Measurements from ENCODE around the gene SPOCK3. TPM values are rescaled to one million over a fixed set of nuclear protein-coding genes. Genes with fewer than 3 reads are reported as not detected.
"Not testable (repeated sequence)": the region's sequence is repeated elsewhere in the genome, so short reads cannot be mapped to it uniquely, and the experiment has no call there.

Gene SPOCK3
- total RNA-seq, 2 experiments from 2014 or later: not detected

- no peak overlapping the region for H3K27ac Mint-ChIP-seq
- H3K4me1 Mint-ChIP-seq: no peaks in the 10 kb centered on the region
- CTCF ChIA-PET: no interaction called here
- no peak overlapping the region for H3K4me3 Mint-ChIP-seq
- H3K27me3 Mint-ChIP-seq: no peaks in the 10 kb centered on the region
- ATAC-seq: no peak
- H3K36me3 Mint-ChIP-seq: no peaks in the 10 kb centered on the region
- peaks cover 6% of the 10 kb centered on the region for H3K9me3 Mint-ChIP-seq (ENCODE audit: low read depth)
- DNase-seq: no peak
Measured at GRCh38 chr4:166763018-166763417, 471.3 kb downstream of the SPOCK3 start.

- Mint-ChIP-seq H3K27ac (no peak overlapping the region), H3K4me1 (no peaks in the 10 kb centered on the region), H3K36me3 (no peaks in the 10 kb centered on the region), H3K9me3 (ENCODE audit: low read depth) (peaks cover 5% of the 10 kb centered on the region), H3K27me3 (no peaks in the 10 kb centered on the region), H3K4me3 (no peak overlapping the region)
- no peak for ATAC-seq
- CTCF ChIA-PET: no interaction called here
- DNase-seq: no peak
Measured at GRCh38 chr4:166741742-166742141, 492.6 kb downstream of the SPOCK3 start.

- CTCF ChIA-PET; H3K9me3 Mint-ChIP-seq (ENCODE audit: low read depth); H3K27ac Mint-ChIP-seq; ATAC-seq; H3K4me3 Mint-ChIP-seq; H3K27me3 Mint-ChIP-seq; H3K4me1 Mint-ChIP-seq; DNase-seq; H3K36me3 Mint-ChIP-seq: not testable (repeated sequence)
Measured at GRCh38 chr4:166739215-166739614, 495.1 kb downstream of the SPOCK3 start.

- Mint-ChIP-seq H3K4me3 (no peak overlapping the region), H3K36me3 (no peaks in the 10 kb centered on the region), H3K9me3 (ENCODE audit: low read depth) (peaks cover 2% of the 10 kb centered on the region), H3K4me1 (no peaks in the 10 kb centered on the region), H3K27me3 (no peaks in the 10 kb centered on the region), H3K27ac (no peak overlapping the region)
- CTCF ChIA-PET: no interaction called here
- no peak for ATAC-seq
- DNase-seq: no peak
Measured at GRCh38 chr4:166737430-166737829, 496.9 kb downstream of the SPOCK3 start.

GRCh38 chr4:166735553-166735952, 498.7 kb downstream of the SPOCK3 start:
- Mint-ChIP-seq H3K27ac (no peak overlapping the region), H3K9me3 (ENCODE audit: low read depth) (peaks cover 2% of the 10 kb centered on the region), H3K4me1 (no peaks in the 10 kb centered on the region), H3K4me3 (no peak overlapping the region), H3K36me3 (no peaks in the 10 kb centered on the region), H3K27me3 (no peaks in the 10 kb centered on the region)
- CTCF ChIA-PET: no interaction called here
- ATAC-seq (no peak), DNase-seq (no peak)

GRCh38 chr4:166734797-166735196, 499.5 kb downstream of the SPOCK3 start:
- Mint-ChIP-seq H3K9me3 (ENCODE audit: low read depth) (peaks cover 2% of the 10 kb centered on the region), H3K4me3 (no peak overlapping the region), H3K27ac (no peak overlapping the region), H3K4me1 (no peaks in the 10 kb centered on the region), H3K27me3 (no peaks in the 10 kb centered on the region), H3K36me3 (no peaks in the 10 kb centered on the region)
- CTCF ChIA-PET: no interaction called here
- no peak for DNase-seq
- no peak for ATAC-seq

GRCh38 chr4:166733686-166734085, 500.6 kb downstream of the SPOCK3 start:
- H3K36me3 Mint-ChIP-seq: no peaks in the 10 kb centered on the region
- ATAC-seq (no peak), DNase-seq (no peak)
- H3K27ac Mint-ChIP-seq: no peak overlapping the region
- no peaks in the 10 kb centered on the region for H3K4me1 Mint-ChIP-seq
- peaks cover 2% of the 10 kb centered on the region for H3K9me3 Mint-ChIP-seq (ENCODE audit: low read depth)
- H3K4me3 Mint-ChIP-seq: no peak overlapping the region
- CTCF ChIA-PET: no interaction called here
- no peaks in the 10 kb centered on the region for H3K27me3 Mint-ChIP-seq

GRCh38 chr4:166726832-166727231, 507.5 kb downstream of the SPOCK3 start:
- H3K36me3 Mint-ChIP-seq: no peaks in the 10 kb centered on the region
- CTCF ChIA-PET: no interaction called here
- ATAC-seq: no peak
- H3K9me3 Mint-ChIP-seq (ENCODE audit: low read depth): peaks cover 10% of the 10 kb centered on the region
- no peak for DNase-seq
- H3K27me3 Mint-ChIP-seq: no peaks in the 10 kb centered on the region
- no peak overlapping the region for H3K4me3 Mint-ChIP-seq
- H3K4me1 Mint-ChIP-seq: no peaks in the 10 kb centered on the region
- H3K27ac Mint-ChIP-seq: no peak overlapping the region

- Mint-ChIP-seq H3K9me3 (ENCODE audit: low read depth) (peaks cover 14% of the 10 kb centered on the region), H3K4me3 (no peak overlapping the region), H3K4me1 (no peaks in the 10 kb centered on the region), H3K36me3 (no peaks in the 10 kb centered on the region), H3K27ac (no peak overlapping the region), H3K27me3 (no peaks in the 10 kb centered on the region)
- ATAC-seq: no peak
- DNase-seq: no peak
- CTCF ChIA-PET: no interaction called here
Measured at GRCh38 chr4:166724369-166724768, 509.9 kb downstream of the SPOCK3 start.

GRCh38 chr4:166723532-166724140, 510.7 kb downstream of the SPOCK3 start:
- H3K27ac Mint-ChIP-seq: no peak overlapping the region
- peaks cover 14% of the 10 kb centered on the region for H3K9me3 Mint-ChIP-seq (ENCODE audit: low read depth)
- DNase-seq: no peak

GRCh38 chr4:166715748-166716713, 518.3 kb downstream of the SPOCK3 start:
- peaks cover 18% of the 10 kb centered on the region for H3K9me3 Mint-ChIP-seq (ENCODE audit: low read depth)
- DNase-seq, CTCF ChIA-PET, H3K36me3 Mint-ChIP-seq, H3K4me1 Mint-ChIP-seq, ATAC-seq, H3K27ac Mint-ChIP-seq, H3K4me3 Mint-ChIP-seq, H3K27me3 Mint-ChIP-seq: not testable (repeated sequence)

More at GRCh38 chr4:166723532-166724140, 510.7 kb downstream of the SPOCK3 start:
- no peaks in the 10 kb centered on the region for H3K36me3 Mint-ChIP-seq
- CTCF ChIA-PET: no interaction called here
- H3K4me1 Mint-ChIP-seq: no peaks in the 10 kb centered on the region
- no peak for ATAC-seq
- H3K27me3 Mint-ChIP-seq: no peaks in the 10 kb centered on the region
- H3K4me3 Mint-ChIP-seq: no peak overlapping the region

GRCh38 chr4:166700592-166700991, 533.7 kb downstream of the SPOCK3 start:
- Mint-ChIP-seq H3K36me3 (no peaks in the 10 kb centered on the region), H3K4me3 (no peak overlapping the region), H3K27me3 (no peaks in the 10 kb centered on the region), H3K4me1 (no peaks in the 10 kb centered on the region), H3K27ac (no peak overlapping the region), H3K9me3 (ENCODE audit: low read depth) (peaks cover 9% of the 10 kb centered on the region)
- CTCF ChIA-PET: no interaction called here
- DNase-seq (no peak), ATAC-seq (no peak)

- CTCF ChIA-PET: no interaction called here
- no peak for ATAC-seq
- no peaks in the 10 kb centered on the region for H3K36me3 Mint-ChIP-seq
Measured at GRCh38 chr4:166688835-166689234, 545.5 kb downstream of the SPOCK3 start.

GRCh38 chr4:166687828-166688227, 546.5 kb downstream of the SPOCK3 start:
- no peak for DNase-seq
- no peak overlapping the region for H3K4me3 Mint-ChIP-seq
- no peak overlapping the region for H3K27ac Mint-ChIP-seq
- no peak for ATAC-seq
- CTCF ChIA-PET: no interaction called here
- no peaks in the 10 kb centered on the region for H3K4me1 Mint-ChIP-seq
- no peaks in the 10 kb centered on the region for H3K9me3 Mint-ChIP-seq (ENCODE audit: low read depth)
- no peaks in the 10 kb centered on the region for H3K36me3 Mint-ChIP-seq
- H3K27me3 Mint-ChIP-seq: no peaks in the 10 kb centered on the region

More at GRCh38 chr4:166688835-166689234, 545.5 kb downstream of the SPOCK3 start:
- Mint-ChIP-seq H3K27ac (no peak overlapping the region), H3K27me3 (no peaks in the 10 kb centered on the region), H3K4me3 (no peak overlapping the region), H3K4me1 (no peaks in the 10 kb centered on the region), H3K9me3 (ENCODE audit: low read depth) (no peaks in the 10 kb centered on the region)
- no peak for DNase-seq

Data from activated CD8-positive, alpha-beta memory T cell treated with anti-CD3 and anti-CD28 coated beads, Interleukin-2, amount 10 ng/mL, durations not matched to agents 7 days and 5 days (primary cell).